ENCODE results near the gene MARCHF2. TPM values are rescaled to one million over a fixed set of nuclear protein-coding genes. Genes with fewer than 3 reads are reported as not detected.
"Not testable (repeated sequence)": the region's sequence is repeated elsewhere in the genome, so short reads cannot be mapped to it uniquely, and the experiment has no call there.

The MARCHF2 gene
- total RNA-seq, 2 donors from 2014 or later, result 32.9 to 35.9 TPM

DNA sequence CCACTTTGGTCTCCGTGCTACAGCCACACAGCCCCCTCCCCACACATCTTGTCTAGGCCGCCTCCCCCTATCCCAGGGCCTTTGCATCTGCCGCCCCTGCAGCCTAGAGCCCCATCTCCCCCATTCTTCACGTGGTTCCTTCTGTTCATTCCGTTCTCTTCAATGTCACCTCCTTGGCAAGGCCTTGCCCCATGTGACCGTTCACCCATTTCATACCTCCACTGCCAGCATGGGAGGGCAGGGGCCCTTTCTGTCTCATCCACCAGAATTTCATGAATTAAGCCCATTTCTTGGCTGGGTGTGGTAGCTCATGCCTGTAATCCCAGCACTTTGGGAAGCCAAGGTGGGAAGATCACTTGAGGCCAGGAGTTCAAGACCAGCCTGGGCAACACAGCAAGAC, 15.9 kb downstream of the MARCHF2 start:
- intact Hi-C loops (cut with DNase I), result no loop called here
- H3K27ac ChIP-seq, result no peak overlapping the region
- DNase-seq (no peak), ATAC-seq (no peak)
- H3K4me3 ChIP-seq, result no peak overlapping the region
- H3K27me3 ChIP-seq, result no peaks in the 10 kb centered on the region
- peaks cover 10% of the 10 kb centered on the region for H3K4me1 ChIP-seq
- WGBS, 2 donors, result 95 to 96% methylated on average over 6 of the region's 6 CpGs
- TF ChIP-seq, protein P1, sequence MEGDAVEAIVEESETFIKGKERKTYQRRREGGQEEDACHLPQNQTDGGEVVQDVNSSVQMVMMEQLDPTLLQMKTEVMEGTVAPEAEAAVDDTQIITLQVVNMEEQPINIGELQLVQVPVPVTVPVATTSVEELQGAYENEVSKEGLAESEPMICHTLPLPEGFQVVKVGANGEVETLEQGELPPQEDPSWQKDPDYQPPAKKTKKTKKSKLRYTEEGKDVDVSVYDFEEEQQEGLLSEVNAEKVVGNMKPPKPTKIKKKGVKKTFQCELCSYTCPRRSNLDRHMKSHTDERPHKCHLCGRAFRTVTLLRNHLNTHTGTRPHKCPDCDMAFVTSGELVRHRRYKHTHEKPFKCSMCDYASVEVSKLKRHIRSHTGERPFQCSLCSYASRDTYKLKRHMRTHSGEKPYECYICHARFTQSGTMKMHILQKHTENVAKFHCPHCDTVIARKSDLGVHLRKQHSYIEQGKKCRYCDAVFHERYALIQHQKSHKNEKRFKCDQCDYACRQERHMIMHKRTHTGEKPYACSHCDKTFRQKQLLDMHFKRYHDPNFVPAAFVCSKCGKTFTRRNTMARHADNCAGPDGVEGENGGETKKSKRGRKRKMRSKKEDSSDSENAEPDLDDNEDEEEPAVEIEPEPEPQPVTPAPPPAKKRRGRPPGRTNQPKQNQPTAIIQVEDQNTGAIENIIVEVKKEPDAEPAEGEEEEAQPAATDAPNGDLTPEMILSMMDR (IDR thresholded peaks at IDR 0.05), result no peak
- TF ChIP-seq POLR2A (IDR thresholded peaks at IDR 0.05), result no peak
- H3K36me3 ChIP-seq (replicated peaks in 1 of 2; ENCODE audit: insufficient read depth in 1 of 2, low read depth in 2 of 2), result no peaks in the 10 kb centered on the region
- H3K9me3 ChIP-seq, result no peaks in the 10 kb centered on the region

DNA sequence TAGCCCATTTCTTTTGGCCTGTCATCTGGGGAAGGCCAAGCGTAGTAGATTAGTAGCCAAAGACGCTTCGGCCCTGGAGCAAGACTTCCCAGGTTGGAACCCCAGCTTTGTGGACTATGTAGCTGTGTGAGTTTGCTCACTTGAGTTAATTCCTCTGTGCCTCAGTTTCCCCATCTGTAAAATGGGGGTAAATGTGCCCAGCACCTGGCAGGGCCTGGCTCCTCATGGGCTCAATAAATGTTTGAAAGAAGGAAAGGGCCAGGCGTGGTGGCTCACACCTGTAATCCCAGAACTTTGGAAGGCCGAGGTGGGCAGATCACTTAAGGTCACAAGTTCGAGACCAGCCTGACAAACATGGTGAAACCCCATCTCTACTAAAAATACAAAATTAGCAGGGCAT, 16.7 kb downstream of the MARCHF2 start:
- 95 to 98% methylated on average over 6 of the region's 6 CpGs for WGBS, 2 donors
- H3K4me3 ChIP-seq, result no peak overlapping the region
- peaks cover 12% of the 10 kb centered on the region for H3K4me1 ChIP-seq
- no peaks in the 10 kb centered on the region for H3K36me3 ChIP-seq (replicated peaks in 1 of 2; ENCODE audit: insufficient read depth in 1 of 2, low read depth in 2 of 2)
- no peaks in the 10 kb centered on the region for H3K9me3 ChIP-seq
- ATAC-seq (no peak), DNase-seq (no peak)
- H3K27me3 ChIP-seq, result no peaks in the 10 kb centered on the region
- H3K27ac ChIP-seq, result no peak overlapping the region
- intact Hi-C loops (cut with DNase I), result no loop called here
- TF ChIP-seq, protein P1 (IDR thresholded peaks at IDR 0.05), result no peak
- no peak for TF ChIP-seq POLR2A (IDR thresholded peaks at IDR 0.05)

DNA sequence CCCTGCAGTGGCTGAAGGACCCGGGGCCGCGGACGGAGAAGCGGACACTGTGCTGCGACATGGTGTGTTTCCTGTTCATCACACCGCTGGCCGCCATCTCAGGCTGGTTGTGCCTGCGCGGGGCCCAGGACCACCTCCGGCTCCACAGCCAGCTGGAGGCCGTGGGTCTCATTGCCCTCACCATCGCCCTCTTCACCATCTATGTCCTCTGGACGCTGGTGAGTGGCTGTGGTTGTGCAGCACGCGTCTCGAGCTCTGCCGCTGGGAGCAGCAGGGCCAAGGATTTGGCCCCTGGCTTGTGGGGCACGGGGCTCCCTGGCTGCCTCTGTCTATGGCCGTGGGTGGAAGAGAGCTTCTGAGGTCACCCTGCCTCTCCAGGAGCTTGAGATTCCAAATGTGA, 17.5 kb downstream of the MARCHF2 start:
- peaks cover 12% of the 10 kb centered on the region for H3K4me1 ChIP-seq
- ATAC-seq (no peak), DNase-seq (no peak)
- H3K27me3 ChIP-seq, result no peaks in the 10 kb centered on the region
- no peak overlapping the region for H3K27ac ChIP-seq
- TF ChIP-seq POLR2A (IDR thresholded peaks at IDR 0.05), result no peak
- TF ChIP-seq, protein P1 (IDR thresholded peaks at IDR 0.05), result no peak
- no peaks in the 10 kb centered on the region for H3K36me3 ChIP-seq (replicated peaks in 1 of 2; ENCODE audit: insufficient read depth in 1 of 2, low read depth in 2 of 2)
- no peaks in the 10 kb centered on the region for H3K9me3 ChIP-seq
- intact Hi-C loops (cut with DNase I), result no loop called here
- WGBS, 2 donors, result 96 to 100% methylated on average over 1 to 19 of the region's 20 CpGs
- H3K4me3 ChIP-seq, result no peak overlapping the region

DNA sequence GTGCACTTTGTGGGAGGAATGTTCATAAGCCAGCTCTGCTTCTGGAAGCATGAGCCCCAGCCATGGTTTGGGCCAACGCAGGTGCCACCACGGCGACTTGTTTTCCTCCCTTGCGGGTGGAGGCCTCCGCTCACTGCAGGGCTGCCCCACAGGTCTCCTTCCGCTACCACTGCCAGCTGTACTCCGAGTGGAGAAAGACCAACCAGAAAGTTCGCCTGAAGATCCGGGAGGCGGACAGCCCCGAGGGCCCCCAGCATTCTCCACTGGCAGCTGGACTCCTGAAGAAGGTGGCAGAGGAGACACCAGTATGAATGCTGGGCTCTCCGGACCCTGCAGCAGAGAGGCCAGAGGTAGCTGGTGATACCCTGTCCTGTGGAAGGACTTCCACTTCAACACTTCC, 25.1 kb downstream of the MARCHF2 start:
- intact Hi-C loops (cut with DNase I), result no loop called here
- Histone ChIP-seq H3K9me3 (no peaks in the 10 kb centered on the region), H3K4me1 (peaks cover 12% of the 10 kb centered on the region), H3K4me3 (no peak overlapping the region), H3K36me3 (replicated peaks in 1 of 2; ENCODE audit: insufficient read depth in 1 of 2, low read depth in 2 of 2) (no peaks in the 10 kb centered on the region), H3K27me3 (no peaks in the 10 kb centered on the region), H3K27ac (no peak overlapping the region)
- no peak for ATAC-seq
- no peak for TF ChIP-seq POLR2A (IDR thresholded peaks at IDR 0.05)
- TF ChIP-seq, protein P1 (IDR thresholded peaks at IDR 0.05), result no peak
- no peak for DNase-seq
- WGBS, 2 donors, result 94 to 95% methylated on average over 6 to 12 of the region's 12 CpGs

DNA sequence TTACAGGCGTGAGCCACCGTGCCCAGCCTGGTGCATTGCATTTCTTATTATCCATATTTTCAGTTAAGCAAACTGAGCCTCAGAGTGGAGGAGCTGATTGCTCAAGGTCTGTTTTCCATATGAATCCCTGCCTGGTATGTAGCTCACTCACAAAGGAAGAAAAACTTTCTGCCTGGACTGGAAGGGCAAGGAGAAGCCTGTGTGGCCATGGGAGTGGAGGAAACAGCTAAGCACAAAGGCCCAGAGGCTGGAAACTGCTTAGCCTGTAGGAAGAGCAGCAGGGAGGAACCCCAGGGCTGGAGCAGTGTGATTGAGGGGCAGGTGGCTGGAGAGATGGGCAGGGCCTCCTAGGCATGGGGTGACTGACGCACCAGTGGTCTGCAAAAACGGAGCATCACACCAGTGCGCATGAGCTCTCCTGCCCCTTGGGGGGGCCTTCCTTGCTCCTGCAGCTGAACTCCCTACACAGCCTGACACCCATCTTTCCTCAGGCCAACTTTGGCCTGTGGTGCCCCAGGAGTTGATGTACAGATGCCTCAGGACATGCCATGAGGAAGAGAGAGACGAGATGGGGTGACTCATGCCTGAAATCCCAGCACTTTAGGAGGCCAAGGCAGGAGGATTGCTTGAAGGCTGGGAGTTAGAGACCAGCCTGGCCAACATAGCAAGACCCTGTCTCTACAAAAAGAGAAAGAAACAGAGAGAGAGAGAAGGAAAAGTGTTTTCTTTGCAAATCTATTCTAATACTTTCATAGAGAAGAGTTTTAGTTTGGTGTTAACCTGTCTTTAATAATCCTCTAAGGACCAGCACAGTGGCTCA, 28.8 kb downstream of the MARCHF2 start:
- Histone ChIP-seq H3K4me1 (peaks cover 11% of the 10 kb centered on the region), H3K9me3 (no peaks in the 10 kb centered on the region), H3K36me3 (replicated peaks in 1 of 2; ENCODE audit: insufficient read depth in 1 of 2, low read depth in 2 of 2) (no peaks in the 10 kb centered on the region), H3K27me3 (no peaks in the 10 kb centered on the region), H3K4me3 (no peak overlapping the region), H3K27ac (no peak overlapping the region)
- no peak for TF ChIP-seq POLR2A (IDR thresholded peaks at IDR 0.05)
- TF ChIP-seq, protein P1 (IDR thresholded peaks at IDR 0.05), result no peak
- ATAC-seq (no peak), DNase-seq (no peak)
- intact Hi-C loops (cut with DNase I), result no loop called here
- WGBS, 2 donors, result 86 to 88% methylated on average over 5 to 6 of the region's 6 CpGs

DNA sequence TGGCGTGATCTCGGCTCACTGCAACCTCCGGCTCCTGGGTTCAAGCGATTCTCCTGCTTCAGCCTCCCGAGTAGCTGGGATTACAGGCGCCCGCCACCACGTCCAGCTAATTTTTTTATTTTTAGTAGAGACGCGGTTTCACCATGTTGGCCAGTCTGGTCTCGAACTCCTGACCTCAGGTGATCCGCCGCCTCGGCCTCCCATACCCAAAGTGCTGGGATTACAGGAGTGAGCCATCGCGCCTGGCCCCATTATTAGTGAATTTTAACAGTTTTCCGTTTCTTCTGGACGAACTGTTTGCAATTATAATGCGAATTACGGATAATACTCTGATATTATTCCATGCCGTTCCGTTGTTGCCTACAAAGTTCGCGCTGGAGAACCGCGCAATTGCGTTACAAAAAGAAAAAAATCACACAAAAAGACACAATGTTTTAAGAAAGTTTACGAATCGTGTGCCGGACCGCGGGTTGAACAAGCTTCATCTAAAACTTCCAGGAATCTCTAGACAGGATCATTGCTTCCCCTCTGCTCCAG, 31.1 kb downstream of the MARCHF2 start:
- Histone ChIP-seq H3K4me3 (peak overlapping the region; percentile 27 to 91), H3K4me1 (peaks cover 30% of the 10 kb centered on the region), H3K27ac (peak overlapping the region; percentile 65 to 95 (median 87))
- DNase-seq; intact Hi-C loops (cut with DNase I); H3K9me3 ChIP-seq; H3K36me3 ChIP-seq (replicated peaks in 1 of 2; ENCODE audit: insufficient read depth in 1 of 2, low read depth in 2 of 2); ATAC-seq; H3K27me3 ChIP-seq: not testable (repeated sequence)
- 19 to 22% methylated on average over 32 of the region's 32 CpGs for WGBS, 2 donors
